GM12872 (cell line): ENCODE results near the gene ATP13A2.

ENCODE experiments used
- CTCF ChIP-seq: IDR thresholded peaks from 3 replicates; pipeline ENCODE4 v1.5.1; 2011; ENCODE audit warnings: low read depth, mild to moderate bottlenecking, low read length, moderate library complexity; ENCODE audit not compliant: insufficient read depth

Gene ATP13A2

GRCh38 chr1:16954579-16954978 is 57.1 kb downstream of the ATP13A2 start:
- no peak for TF ChIP-seq CTCF

GRCh38 chr1:16946646-16947045 is 65.1 kb downstream of the ATP13A2 start:
- TF ChIP-seq CTCF: no peak

GRCh38 chr1:16944038-16944437 is 67.7 kb downstream of the ATP13A2 start:
- no peak for TF ChIP-seq CTCF

- TF ChIP-seq CTCF: no peak
Measured at GRCh38 chr1:16938351-16939321, 73.1 kb downstream of the ATP13A2 start.
